GM10847 (cell line): ENCODE data around the gene MAG.

ENCODE experiments used
- POLR2A ChIP-seq: IDR thresholded peaks from 2 replicates; pipeline ENCODE4 v1.6.1; 2011; ENCODE audit not compliant: insufficient read length; ENCODE audit errors: extremely low read depth

MAG gene

DNA sequence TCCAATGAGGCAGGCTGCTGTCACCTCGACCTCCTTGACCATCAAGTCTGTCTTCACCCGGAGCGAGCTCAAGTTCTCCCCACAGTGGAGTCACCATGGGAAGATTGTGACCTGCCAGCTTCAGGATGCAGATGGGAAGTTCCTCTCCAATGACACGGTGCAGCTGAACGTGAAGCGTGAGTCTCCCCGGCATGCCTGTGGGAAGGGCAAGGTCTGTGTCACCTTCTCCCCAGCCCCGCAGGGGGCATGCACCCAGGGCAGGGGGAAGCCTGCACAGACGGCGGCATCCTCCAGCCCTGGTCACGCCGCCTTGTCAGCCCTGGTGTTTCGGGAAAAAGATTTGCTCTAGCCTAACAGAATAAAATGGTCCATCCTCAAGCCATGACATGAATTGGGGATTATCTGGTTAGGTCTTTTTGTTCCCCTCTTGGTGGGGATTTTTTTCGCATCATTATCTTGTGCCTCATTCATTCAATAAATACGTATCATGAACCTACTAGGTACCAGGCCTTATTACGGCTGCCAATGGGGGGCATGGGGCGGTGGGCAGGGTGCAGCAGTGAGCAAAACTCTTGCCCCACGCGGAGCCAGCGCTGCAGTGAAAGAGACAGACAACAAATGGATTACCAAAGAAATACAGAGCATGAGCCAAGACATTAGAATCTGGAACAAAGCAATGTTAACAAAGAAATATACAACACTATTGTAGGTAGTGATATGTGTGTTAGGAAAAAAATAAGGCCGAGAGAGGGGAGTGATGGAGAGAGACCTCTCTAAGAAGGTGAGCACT, 44.4 kb downstream of the MAG start:
- no peak for TF ChIP-seq POLR2A

DNA sequence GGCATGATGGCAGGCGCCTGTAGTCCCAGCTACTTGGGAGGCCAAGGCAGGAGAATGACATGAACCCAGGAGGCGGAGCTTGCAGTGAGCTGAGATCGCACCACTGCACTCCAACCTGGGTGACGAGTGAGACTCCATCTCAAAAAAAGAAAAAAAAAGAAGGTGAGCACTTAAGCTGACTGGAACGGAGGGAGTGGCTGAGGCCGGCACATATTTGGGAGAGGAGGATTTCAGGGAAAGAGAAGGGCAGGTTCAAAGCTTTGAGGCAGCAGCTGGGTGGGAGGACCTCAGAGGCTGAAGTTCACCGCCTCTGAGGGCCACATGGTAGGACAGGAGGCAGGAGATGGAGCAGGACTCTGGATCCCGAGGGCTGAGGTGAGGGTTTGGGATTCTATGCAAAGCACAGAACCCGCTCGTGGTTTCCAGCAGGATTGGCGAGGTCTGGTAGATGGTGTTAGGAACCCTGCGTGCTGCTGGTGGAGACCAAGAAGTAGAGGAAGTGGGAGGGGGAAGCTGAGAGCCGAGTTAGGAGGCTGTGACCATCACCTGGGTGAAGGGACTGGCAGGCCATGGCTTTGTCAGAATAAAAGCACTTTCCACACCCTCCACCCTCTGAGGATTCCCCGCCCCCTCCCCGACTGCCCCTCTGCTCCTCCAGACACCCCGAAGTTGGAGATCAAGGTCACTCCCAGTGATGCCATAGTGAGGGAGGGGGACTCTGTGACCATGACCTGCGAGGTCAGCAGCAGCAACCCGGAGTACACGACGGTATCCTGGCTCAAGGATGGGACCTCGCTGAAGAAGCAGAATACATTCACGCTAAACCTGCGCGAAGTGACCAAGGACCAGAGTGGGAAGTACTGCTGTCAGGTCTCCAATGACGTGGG, 45.4 kb downstream of the MAG start:
- TF ChIP-seq POLR2A = no peak

DNA sequence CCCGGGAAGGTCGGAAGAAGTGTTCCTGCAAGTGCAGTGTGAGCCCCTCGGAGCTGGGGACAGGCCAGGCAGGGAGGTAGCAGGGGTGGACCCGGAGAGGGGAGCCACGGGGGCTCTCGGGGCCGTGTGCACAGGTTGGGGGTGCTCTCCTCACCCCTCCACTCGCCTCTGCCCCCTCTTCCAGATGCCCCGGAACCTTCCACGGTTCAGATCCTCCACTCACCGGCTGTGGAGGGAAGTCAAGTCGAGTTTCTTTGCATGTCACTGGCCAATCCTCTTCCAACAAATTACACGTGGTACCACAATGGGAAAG, 46.0 kb downstream of the MAG start:
- TF ChIP-seq POLR2A = peak; percentile 5

DNA sequence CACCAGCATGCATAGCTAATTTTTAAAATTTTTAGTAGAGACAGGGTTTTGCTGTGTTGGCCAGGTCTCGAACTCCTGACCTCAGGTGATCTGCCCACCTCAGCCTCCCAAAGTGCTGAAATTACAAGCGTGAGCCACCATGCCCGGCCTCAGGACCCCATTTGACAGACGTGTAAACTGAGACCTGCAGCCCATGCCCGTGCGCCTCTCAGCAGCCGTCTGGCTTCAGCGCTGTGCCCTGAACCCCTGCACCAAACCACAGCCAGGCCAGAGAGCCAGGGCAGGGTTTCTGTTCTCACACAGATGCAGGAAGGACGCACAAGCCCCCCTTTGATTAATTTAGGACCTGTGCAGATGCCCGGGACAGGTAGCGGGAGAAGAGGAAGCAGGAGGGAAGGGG, 48.5 kb downstream of the MAG start:
- no peak for TF ChIP-seq POLR2A

DNA sequence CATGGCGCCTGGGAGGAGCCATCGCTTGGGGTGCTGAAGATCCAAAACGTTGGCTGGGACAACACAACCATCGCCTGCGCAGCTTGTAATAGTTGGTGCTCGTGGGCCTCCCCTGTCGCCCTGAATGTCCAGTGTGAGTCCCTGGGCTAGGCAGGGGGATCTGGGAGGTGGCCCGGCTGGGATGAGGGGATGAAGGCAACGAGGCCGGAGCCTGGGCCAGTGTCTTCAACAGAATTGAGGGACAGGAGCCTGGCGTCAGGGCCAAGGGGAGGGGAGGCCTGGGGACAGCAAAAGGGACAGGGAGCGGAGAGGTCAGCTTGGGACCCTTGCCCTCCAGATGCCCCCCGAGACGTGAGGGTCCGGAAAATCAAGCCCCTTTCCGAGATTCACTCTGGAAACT, 49.0 kb downstream of the MAG start:
- no peak for TF ChIP-seq POLR2A

DNA sequence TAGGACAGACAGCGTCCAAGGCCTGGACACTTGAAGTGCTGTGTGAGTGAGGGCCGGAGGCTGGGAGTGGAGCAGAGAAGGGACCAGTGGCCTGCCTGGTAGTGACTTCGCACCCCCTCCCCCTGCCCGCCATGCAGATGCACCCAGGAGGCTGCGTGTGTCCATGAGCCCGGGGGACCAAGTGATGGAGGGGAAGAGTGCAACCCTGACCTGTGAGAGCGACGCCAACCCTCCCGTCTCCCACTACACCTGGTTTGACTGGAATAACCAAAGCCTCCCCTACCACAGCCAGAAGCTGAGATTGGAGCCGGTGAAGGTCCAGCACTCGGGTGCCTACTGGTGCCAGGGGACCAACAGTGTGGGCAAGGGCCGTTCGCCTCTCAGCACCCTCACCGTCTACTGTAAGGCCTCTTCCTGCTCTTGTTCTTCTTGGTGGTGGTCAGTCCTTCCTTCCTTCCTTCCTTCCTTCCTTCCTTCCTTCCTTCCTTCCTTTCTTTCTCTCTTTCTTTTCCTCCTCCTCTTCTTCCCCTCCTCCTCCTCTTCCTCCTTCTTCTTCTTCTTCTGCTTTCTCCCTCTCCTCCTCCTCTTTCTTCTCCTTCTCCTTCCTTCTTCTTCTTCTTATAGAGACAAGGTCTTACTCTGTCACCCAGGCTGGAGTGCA, 49.7 kb downstream of the MAG start:
- TF ChIP-seq POLR2A = no peak

DNA sequence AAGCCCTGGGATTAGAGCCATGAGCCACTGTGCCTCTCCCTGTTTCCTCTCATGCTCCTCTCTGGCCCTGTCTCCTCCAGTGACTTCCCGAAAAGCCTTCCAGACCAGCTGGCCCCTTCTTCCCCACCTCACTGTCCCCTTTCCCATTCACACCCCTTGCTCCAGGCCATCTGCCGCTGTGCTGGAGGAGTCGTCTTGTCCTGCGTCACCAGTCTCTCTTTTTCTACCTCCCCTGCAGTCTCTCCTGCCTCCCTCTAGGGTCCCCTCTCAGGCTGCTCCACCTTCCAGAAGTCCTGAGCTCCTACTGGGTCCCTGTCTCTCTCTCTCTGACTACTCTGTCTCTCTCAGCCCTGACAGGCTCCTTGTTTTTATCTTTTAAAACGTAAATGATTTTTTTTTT, 50.5 kb downstream of the MAG start:
- TF ChIP-seq POLR2A = no peak

DNA sequence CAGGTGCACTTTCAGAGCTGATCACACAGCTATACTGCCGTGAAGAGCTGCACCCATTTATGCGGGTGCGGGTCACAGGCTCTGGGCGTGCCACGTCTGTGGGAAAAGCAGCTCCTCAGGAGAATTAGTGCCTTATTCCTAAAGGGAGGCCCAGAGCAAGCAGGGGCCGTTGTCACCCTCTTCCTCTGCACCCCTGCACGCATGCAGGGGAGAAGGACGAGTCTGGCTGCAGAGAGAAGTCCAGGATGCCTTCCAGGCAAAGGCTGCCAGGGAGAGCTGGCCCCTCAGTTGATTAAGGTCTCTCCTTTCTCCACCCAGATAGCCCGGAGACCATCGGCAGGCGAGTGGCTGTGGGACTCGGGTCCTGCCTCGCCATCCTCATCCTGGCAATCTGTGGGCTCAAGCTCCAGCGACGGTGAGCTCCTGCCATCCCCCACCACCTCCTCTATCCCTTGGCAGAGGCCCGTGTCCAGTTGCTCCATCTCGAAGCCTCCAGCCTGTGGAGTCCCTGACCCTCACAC, 52.6 kb downstream of the MAG start:
- TF ChIP-seq POLR2A = peak; percentile 8

DNA sequence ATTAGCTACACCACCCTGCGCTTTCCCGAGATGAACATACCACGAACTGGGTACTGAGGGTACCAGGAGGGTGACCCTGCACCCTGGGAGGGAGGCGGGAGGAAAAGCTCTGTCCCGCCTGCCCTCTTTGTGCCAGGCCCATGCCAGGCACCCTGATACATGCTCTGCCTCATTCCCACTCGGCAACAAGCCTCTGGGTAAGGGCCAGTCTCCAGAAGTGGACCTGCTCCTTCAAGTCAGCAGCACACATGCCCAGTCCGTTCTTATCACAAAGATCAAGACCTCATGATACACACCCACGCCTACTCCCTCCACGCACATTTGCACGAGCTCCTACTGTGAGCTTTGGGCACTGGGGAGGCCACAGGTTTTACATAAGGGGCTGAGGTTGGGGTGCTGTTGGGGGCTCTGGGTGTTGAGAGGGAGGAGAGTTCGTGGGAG, 53.7 kb downstream of the MAG start:
- TF ChIP-seq POLR2A = no peak

DNA sequence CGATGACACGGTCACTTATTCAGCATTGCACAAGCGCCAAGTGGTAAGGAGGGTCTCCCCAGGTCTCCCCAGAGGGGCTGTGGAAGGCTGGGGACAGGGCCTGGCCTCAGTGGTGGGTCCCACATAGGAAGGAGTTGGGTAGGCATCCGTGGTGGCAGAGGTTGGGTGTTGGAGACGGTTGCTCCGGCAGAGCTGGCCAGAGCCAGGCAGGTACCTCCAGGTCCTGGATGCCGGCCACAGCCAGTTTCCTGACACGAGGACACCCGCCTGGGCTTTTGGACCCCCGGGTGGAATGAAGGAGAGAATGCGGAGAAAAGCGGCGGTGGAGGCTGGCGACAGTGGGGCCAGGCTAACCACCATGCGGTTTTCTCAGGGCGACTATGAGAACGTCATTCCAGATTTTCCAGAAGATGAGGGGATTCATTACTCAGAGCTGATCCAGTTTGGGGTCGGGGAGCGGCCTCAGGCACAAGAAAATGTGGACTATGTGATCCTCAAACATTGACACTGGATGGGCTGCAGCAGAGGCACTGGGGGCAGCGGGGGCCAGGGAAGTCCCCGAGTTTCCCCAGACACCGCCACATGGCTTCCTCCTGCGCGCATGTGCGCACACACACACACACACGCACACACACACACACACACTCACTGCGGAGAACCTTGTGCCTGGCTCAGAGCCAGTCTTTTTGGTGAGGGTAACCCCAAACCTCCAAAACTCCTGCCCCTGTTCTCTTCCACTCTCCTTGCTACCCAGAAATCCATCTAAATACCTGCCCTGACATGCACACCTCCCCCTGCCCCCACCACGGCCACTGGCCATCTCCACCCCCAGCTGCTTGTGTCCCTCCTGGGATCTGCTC, 54.5 kb downstream of the MAG start:
- TF ChIP-seq POLR2A = no peak

DNA sequence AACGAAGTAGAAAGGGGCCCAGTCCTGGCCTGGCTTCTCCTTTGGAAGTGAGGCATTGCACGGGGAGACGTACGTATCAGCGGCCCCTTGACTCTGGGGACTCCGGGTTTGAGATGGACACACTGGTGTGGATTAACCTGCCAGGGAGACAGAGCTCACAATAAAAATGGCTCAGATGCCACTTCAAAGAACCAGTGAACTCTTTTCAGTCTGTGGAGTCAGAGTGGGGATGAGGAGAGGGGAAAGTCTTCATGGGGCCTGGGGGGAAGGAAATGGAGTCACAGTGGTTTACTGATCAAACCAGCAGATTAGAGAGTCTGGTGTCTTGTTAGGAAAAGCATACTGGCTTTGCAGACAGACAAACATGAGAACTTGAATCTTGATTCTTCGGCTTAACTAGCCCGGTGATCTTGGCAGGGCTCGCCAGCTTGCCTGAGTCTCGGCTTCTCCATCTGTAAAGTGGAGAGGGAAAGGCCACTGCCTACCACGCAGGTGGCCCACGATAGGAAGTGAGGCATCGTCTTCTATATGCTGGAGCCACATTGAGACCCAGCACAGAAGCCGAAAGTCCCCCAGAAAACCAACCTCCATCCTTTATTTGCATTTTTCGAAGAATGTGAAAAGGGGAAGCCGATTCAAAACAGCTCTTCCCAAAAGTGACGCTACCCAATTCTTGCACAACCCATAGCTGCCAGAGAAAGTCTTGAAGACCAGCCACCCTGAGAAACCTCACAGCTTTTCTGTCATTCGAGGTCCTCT, 55.4 kb downstream of the MAG start, which contains the start of gene FFAR1:
FFAR1 (plus strand) TSS at position 732 of the 759 bp plus-strand sequence. CDS start 3,650 bp downstream, outside the sequence.
- no peak for TF ChIP-seq POLR2A

DNA sequence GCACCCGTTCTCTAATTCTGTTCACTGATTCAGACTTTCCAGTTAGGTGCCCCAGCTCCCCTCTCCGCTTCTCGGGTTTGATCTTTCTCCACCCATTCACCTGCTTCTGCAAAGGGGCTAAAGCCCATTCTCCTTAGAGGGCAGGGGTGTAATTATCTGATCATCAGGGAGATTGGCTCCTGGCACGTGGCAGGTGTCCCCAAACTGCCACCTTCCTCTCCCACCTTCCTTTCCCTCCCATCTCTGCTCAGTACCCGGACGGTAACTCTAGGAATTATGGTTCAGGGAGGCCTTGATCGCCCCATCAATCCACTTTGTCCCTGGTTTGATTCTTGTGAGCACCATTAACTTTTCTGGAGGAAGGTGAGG, 56.0 kb downstream of the MAG start:
- no peak for TF ChIP-seq POLR2A

DNA sequence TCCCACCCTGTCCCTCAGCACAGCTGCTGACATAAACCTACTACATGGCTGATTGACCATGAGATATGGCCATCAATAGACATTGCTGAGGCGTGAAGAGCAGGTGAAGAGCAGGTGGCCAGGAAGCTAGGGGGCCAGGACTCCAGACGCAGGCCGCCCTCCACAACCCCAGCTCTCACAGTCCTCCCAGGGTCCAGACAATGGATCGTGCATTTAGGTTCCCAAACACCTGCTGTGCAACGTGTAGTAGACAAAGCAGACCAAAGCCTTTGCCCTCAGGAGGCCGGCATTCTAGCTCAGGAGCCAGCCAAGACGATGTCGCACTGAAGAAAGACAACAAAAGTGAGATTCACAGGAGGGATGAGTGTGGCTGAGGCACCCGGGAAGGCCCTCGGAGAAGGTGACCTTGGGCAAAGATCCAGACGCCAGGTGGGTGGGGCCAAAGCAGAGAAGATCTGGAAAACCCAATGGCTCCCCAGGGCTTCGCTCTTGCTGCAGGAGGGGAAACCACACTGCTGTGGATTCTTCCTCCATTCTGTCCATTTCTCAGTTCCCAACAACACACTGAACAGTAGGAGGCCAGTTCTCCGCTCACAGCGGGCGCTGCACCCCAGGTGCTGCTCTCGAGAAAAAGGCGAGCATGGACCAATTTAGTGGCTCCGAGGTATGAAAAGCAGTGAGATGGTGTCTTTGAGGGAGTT, 57.1 kb downstream of the MAG start:
- no peak for TF ChIP-seq POLR2A
